Liver (tissue), 9 donors: ENCODE measurements around the gene ZNF33B. TPM values are rescaled to one million over a fixed set of nuclear protein-coding genes. Genes with fewer than 3 reads are reported as not detected.
"Not testable (repeated sequence)": the region's sequence is repeated elsewhere in the genome, so short reads cannot be mapped to it uniquely, and the experiment has no call there.

Experiments used
- DNase-seq: peaks from one replicate; pipeline ENCODE4 v3.0.0-alpha.2; 2017; ENCODE audit warnings: low spot score
- H3K27ac ChIP-seq, 2 donors: one replicate each; pipeline ENCODE4 v1.7.0; 2013; ENCODE audit warnings: inconsistent platforms in 2 of 2, low read length in 2 of 2, control low read depth in 1 of 2, low read depth in 1 of 2, mild to moderate bottlenecking in 1 of 2
- H3K27me3 ChIP-seq, 4 donors: one replicate each; pipeline versions ENCODE4 v1.6.1 to v1.7.0; 2013; ENCODE audit warnings: low read length in 3 of 4, inconsistent platforms in 1 of 4, mild to moderate bottlenecking in 1 of 4, moderate library complexity in 1 of 4; ENCODE audit not compliant: control insufficient read depth in 4 of 4, insufficient read depth in 4 of 4
- H3K36me3 ChIP-seq, 4 donors: one replicate each; pipeline versions ENCODE4 v1.6.1 to v1.7.0; 2013; ENCODE audit warnings: low read length in 3 of 4, mild to moderate bottlenecking in 3 of 4, low read depth in 1 of 4, moderate library complexity in 1 of 4; ENCODE audit not compliant: control insufficient read depth in 4 of 4, insufficient read depth in 3 of 4
- H3K4me1 ChIP-seq, 4 donors: one replicate each; pipeline versions ENCODE4 v1.6.1 to v1.7.0; 2013; ENCODE audit warnings: low read length in 3 of 4, mild to moderate bottlenecking in 3 of 4, moderate library complexity in 1 of 4; ENCODE audit not compliant: control insufficient read depth in 4 of 4, insufficient read depth in 4 of 4
- H3K4me3 ChIP-seq, 3 donors: one replicate each; pipeline versions ENCODE4 v1.6.1 to v1.7.0; 2013; ENCODE audit warnings: low read length in 3 of 3, control low read depth in 1 of 3, low read depth in 1 of 3, mild to moderate bottlenecking in 1 of 3
- H3K9ac ChIP-seq, 2 donors: one replicate each; pipeline ENCODE4 v1.7.0; 2013; ENCODE audit warnings: low read length in 2 of 2, mild to moderate bottlenecking in 2 of 2, moderate library complexity in 2 of 2, control low read depth in 1 of 2, low read depth in 1 of 2
- H3K9me3 ChIP-seq, 4 donors: one replicate each; pipeline versions ENCODE4 v1.6.1 to v1.7.0; 2013; ENCODE audit warnings: low read length in 3 of 4; ENCODE audit not compliant: control insufficient read depth in 4 of 4
- EGR1 ChIP-seq, 2 donors: IDR thresholded peaks; 2 replicates each; pipeline ENCODE4 v1.6.1; 2016 to 2018; ENCODE audit warnings: antibody characterized with exemption in 2 of 2, low read depth in 2 of 2
- HNF4A ChIP-seq, 2 donors: conservative IDR thresholded peaks; 2 replicates each; pipeline ENCODE4 v1.6.1; 2016; ENCODE audit warnings: antibody characterized with exemption in 2 of 2, mild to moderate bottlenecking in 2 of 2
- HNF4G ChIP-seq: IDR thresholded peaks from 2 replicates; pipeline ENCODE4 v1.6.1; 2016; ENCODE audit warnings: antibody characterized with exemption
- RXRA ChIP-seq, 2 donors: IDR thresholded peaks; 2 replicates each; pipeline ENCODE4 v1.6.1; 2017 to 2018; ENCODE audit warnings: antibody characterized with exemption in 2 of 2, mild to moderate bottlenecking in 1 of 2
- TAF1 ChIP-seq: conservative IDR thresholded peaks from 2 replicates; pipeline ENCODE4 v1.6.1; 2016; ENCODE audit warnings: antibody characterized with exemption, mild to moderate bottlenecking
- YY1 ChIP-seq: IDR thresholded peaks from 2 replicates; pipeline ENCODE4 v1.6.1; 2016; ENCODE audit warnings: antibody characterized with exemption, mild to moderate bottlenecking
- WGBS: extraction: QIAGEN DNeasy Blood & Tissue Kit; methylation state at CpG from one replicate; pipeline ENCODE4 v1.1.7; 2013; 5-methylcytosine and 5-hydroxymethylcytosine counted together
- polyA plus RNA-seq, 2 donors: library from polyadenylated mRNA; stranded (reverse) in 1 of 2; unstranded in 1 of 2; fragments of 200-250 nt in 1 of 2; fragments of >200 nt in 1 of 2; fragmentation: Nextera tagmentation in 1 of 2; extraction: Ambion mirVana in 1 of 2; gene quantifications; one replicate each; pipeline versions ENCODE4 v1.2.1 to v1.2.3, GENCODE V29; 2013 to 2015
- total RNA-seq, 2 donors: library from RNA; depleted of rRNA; stranded (reverse); fragments of >200 nt; gene quantifications; one replicate each; pipeline ENCODE4 v1.2.3, GENCODE V29; 2014
- TF ChIP-seq, protein P1 (sequence below): fragments of 150-350 bp; IDR thresholded peaks from 2 replicates; pipeline ENCODE4 v1.5.1; 2017; ENCODE audit warnings: improper control_type of control experiment, low read depth, low read length; ENCODE audit not compliant: missing input control
- TF ChIP-seq, protein P2 (sequence below): IDR thresholded peaks from 2 replicates; pipeline ENCODE4 v1.6.1; 2016; ENCODE audit warnings: antibody characterized with exemption
- TF ChIP-seq, protein P3 (sequence below): IDR thresholded peaks from 2 replicates; pipeline ENCODE4 v1.6.1; 2016; ENCODE audit warnings: antibody characterized with exemption, mild to moderate bottlenecking
- donor health status: healthy.
- donor health status: healthy.
- donor health status: healthy.
- donor health status: healthy.
- donor health status: healthy.

ZNF33B gene
- total and polyA plus RNA-seq, 4 donors: 5.6 to 16.0 (median 8.5) TPM

GRCh38 chr10:42680267-42680666 lies 41.9 kb upstream of the ZNF33B start (continued):
- TF ChIP-seq, protein P1, sequence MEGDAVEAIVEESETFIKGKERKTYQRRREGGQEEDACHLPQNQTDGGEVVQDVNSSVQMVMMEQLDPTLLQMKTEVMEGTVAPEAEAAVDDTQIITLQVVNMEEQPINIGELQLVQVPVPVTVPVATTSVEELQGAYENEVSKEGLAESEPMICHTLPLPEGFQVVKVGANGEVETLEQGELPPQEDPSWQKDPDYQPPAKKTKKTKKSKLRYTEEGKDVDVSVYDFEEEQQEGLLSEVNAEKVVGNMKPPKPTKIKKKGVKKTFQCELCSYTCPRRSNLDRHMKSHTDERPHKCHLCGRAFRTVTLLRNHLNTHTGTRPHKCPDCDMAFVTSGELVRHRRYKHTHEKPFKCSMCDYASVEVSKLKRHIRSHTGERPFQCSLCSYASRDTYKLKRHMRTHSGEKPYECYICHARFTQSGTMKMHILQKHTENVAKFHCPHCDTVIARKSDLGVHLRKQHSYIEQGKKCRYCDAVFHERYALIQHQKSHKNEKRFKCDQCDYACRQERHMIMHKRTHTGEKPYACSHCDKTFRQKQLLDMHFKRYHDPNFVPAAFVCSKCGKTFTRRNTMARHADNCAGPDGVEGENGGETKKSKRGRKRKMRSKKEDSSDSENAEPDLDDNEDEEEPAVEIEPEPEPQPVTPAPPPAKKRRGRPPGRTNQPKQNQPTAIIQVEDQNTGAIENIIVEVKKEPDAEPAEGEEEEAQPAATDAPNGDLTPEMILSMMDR: no peak

DNA sequence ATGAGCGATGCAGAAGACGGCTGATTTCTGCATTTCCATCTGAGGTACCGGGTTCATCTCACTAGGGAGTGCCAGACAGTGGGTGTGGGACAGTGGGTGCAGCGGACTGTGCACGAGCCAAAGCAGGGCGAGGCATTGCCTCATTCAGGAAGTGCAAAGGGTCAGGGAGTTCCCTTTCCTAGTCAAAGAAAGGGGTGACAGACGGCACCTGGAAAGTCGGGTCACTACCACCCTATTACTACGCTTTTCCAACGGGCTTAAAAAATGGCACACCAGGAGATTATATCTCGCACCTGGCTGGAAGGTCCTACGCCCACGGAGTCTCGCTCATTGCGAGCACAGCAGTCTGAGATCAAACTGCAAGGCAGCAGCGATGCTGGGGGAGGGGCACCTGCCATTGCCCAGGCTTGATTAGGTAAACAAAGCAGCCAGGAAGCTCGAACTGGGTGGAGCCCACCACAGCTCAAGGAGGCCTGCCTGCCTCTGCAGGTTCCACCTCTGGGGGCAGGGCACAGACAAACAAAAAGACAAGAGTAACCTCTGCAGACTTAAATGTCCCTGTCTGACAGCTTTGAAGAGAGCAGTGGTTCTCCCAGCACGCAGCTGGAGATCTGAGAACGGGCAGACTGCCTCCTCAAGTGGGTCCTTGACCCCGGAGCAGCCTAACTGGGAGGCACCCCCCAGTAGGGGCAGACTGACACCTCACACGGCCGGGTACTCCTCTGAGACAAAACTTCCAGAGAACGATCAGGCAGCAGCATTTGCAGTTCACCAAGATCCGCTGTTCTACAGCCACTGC lies 27.0 kb upstream of the ZNF33B start:
- not testable (repeated sequence) for H3K27ac ChIP-seq, DNase-seq, H3K9ac ChIP-seq, H3K4me3 ChIP-seq, H3K9me3 ChIP-seq, H3K36me3 ChIP-seq, H3K4me1 ChIP-seq, H3K27me3 ChIP-seq
- 84% methylated on average over 24 of the region's 24 CpGs for WGBS

- no peak for DNase-seq
- WGBS: 85% methylated on average over 6 of the region's 6 CpGs
Measured at GRCh38 chr10:42654419-42654818, 16.0 kb upstream of the ZNF33B start.

DNA sequence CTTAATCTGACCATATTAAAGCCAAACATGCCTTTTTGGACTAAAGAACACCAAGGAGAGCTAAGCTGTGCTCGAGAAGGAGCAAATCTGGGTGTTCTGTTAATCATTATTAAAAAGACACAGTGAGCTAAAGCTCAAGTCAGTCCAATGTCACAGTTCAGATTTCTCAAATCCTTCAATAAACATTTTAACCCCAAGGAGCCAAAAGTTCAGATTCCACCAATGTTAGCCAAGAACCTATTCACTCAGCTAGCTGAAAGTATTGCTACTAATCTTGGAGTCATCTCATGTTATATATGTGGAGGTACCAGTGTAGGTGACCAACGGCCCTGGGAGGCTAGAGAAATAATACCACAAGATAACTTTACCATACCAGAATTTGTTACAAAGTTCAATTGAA lies 14.5 kb upstream of the ZNF33B start:
- 25% methylated on average over 2 of the region's 2 CpGs for WGBS
- TF ChIP-seq, protein P2, sequence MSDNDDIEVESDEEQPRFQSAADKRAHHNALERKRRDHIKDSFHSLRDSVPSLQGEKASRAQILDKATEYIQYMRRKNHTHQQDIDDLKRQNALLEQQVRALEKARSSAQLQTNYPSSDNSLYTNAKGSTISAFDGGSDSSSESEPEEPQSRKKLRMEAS: no peak
- peak; percentile 57 to 67 for TF ChIP-seq HNF4A (conservative IDR thresholded peaks at IDR 0.05)
- peak; percentile 27 to 31 for TF ChIP-seq RXRA (IDR thresholded peaks at IDR 0.05)
- H3K36me3 ChIP-seq: no peaks in the 10 kb centered on the region
- DNase-seq: no peak
- H3K4me3 ChIP-seq: no peak overlapping the region
- no peak overlapping the region for H3K9ac ChIP-seq
- no peaks in the 10 kb centered on the region for H3K27me3 ChIP-seq
- no peaks in the 10 kb centered on the region for H3K9me3 ChIP-seq
- H3K4me1 ChIP-seq: peaks cover 0 to 18% (median 10%) of the 10 kb centered on the region in 4 donors
- no peak overlapping the region for H3K27ac ChIP-seq

More at GRCh38 chr10:42654419-42654818, 16.0 kb upstream of the ZNF33B start:
- no peak overlapping the region for H3K9ac ChIP-seq
- peaks cover 0 to 18% (median 10%) of the 10 kb centered on the region in 4 donors for H3K4me1 ChIP-seq
- H3K36me3 ChIP-seq: no peaks in the 10 kb centered on the region
- H3K9me3 ChIP-seq: no peaks in the 10 kb centered on the region
- no peaks in the 10 kb centered on the region for H3K27me3 ChIP-seq
- no peak overlapping the region for H3K27ac ChIP-seq
- no peak for TF ChIP-seq HNF4A (conservative IDR thresholded peaks at IDR 0.05)
- TF ChIP-seq YY1: no peak
- no peak overlapping the region for H3K4me3 ChIP-seq

DNA sequence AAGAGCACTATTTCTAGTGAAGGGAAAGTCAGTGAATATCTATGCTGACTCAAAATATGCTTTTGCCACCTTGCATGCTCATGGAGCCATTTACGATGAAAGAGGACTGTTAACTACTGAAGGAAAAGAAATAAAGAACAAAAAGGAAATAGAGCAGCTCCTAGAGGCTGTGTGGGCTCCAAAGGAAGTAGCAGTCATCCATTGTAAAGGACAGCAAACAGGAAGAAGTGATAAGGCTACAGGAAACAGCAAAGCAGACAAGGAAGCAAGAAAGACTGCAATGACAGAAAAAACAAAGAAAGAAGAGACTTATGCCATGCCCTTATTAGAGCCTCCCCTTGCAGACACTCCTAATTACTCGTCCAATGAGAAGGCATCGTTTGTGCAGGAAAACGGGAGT lies 12.0 kb upstream of the ZNF33B start:
- 86% methylated on average over 4 of the region's 4 CpGs for WGBS
- no peak overlapping the region for H3K4me3 ChIP-seq
- H3K36me3 ChIP-seq: no peaks in the 10 kb centered on the region
- no peak for DNase-seq
- H3K4me1 ChIP-seq: peaks cover 0 to 18% (median 12%) of the 10 kb centered on the region in 4 donors
- no peaks in the 10 kb centered on the region for H3K9me3 ChIP-seq
- H3K27ac ChIP-seq: no peak overlapping the region
- H3K27me3 ChIP-seq: no peaks in the 10 kb centered on the region
- H3K9ac ChIP-seq: no peak overlapping the region
- TF ChIP-seq HNF4G (no peak), EGR1 (IDR thresholded peaks at IDR 0.05; ENCODE audit: low read depth in 2 of 2) (no peak), TAF1 (no peak)
- TF ChIP-seq, protein P1: no peak
- TF ChIP-seq, protein P3, sequence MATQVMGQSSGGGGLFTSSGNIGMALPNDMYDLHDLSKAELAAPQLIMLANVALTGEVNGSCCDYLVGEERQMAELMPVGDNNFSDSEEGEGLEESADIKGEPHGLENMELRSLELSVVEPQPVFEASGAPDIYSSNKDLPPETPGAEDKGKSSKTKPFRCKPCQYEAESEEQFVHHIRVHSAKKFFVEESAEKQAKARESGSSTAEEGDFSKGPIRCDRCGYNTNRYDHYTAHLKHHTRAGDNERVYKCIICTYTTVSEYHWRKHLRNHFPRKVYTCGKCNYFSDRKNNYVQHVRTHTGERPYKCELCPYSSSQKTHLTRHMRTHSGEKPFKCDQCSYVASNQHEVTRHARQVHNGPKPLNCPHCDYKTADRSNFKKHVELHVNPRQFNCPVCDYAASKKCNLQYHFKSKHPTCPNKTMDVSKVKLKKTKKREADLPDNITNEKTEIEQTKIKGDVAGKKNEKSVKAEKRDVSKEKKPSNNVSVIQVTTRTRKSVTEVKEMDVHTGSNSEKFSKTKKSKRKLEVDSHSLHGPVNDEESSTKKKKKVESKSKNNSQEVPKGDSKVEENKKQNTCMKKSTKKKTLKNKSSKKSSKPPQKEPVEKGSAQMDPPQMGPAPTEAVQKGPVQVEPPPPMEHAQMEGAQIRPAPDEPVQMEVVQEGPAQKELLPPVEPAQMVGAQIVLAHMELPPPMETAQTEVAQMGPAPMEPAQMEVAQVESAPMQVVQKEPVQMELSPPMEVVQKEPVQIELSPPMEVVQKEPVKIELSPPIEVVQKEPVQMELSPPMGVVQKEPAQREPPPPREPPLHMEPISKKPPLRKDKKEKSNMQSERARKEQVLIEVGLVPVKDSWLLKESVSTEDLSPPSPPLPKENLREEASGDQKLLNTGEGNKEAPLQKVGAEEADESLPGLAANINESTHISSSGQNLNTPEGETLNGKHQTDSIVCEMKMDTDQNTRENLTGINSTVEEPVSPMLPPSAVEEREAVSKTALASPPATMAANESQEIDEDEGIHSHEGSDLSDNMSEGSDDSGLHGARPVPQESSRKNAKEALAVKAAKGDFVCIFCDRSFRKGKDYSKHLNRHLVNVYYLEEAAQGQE: no peak
